HEK293 (cell line): ENCODE measurements around the gene ASXL1.

ENCODE experiments used
- CTCF ChIA-PET: fragments of 350-600 bp; formaldehyde crosslinking; extraction: SDS; loops from one replicate; lab custom pipeline; 2021; ENCODE audit warnings: antibody characterized with exemption; lab: Yijun Ruan, JAX
- POLR2A ChIA-PET: fragments of 300-600 bp; formaldehyde crosslinking; extraction: SDS; loops from one replicate; lab custom pipeline; 2020; ENCODE audit warnings: antibody characterized with exemption, inconsistent platforms; lab: Yijun Ruan, JAX
- H3K27ac ChIP-seq: fragments of 200-500 bp; sonication (Bioruptor generic); 2 replicates; pipeline ENCODE4 v1.5.1; 2014; ENCODE audit warnings: low read depth, low read length, control low read depth, inconsistent platforms; ENCODE audit errors: extremely low read depth
- H3K36me3 ChIP-seq, 2 experiments: fragments of 200-500 bp in 1 of 2; sonication (Bioruptor generic) in 1 of 2; 1 replicate in 1 of 2; 2 replicates in 1 of 2; pipeline ENCODE4 v1.5.1; 2014 to 2017; ENCODE audit warnings: inconsistent platforms in 2 of 2, low read length in 2 of 2; ENCODE audit not compliant: control insufficient read depth in 2 of 2, insufficient read depth in 1 of 2
- H3K4me1 ChIP-seq: fragments of 200-500 bp; sonication (Bioruptor generic); 2 replicates; pipeline ENCODE4 v1.5.1; 2014; ENCODE audit warnings: mild to moderate bottlenecking, low read length, inconsistent platforms; ENCODE audit not compliant: control insufficient read depth, insufficient read depth
- H3K4me3 ChIP-seq: 2 replicates; pipeline ENCODE4 v1.5.1; 2011; ENCODE audit warnings: low read depth, mild to moderate bottlenecking, control low read depth, low read length, moderate library complexity
- H3K9me3 ChIP-seq: fragments of 200-500 bp; sonication (Bioruptor generic); 2 replicates; pipeline ENCODE4 v1.5.1; 2014; ENCODE audit warnings: low read depth, low read length, inconsistent platforms; ENCODE audit not compliant: control insufficient read depth, insufficient read depth
- GLIS2 ChIP-seq: fragments of 450-650 bp; formaldehyde crosslinking; IDR thresholded peaks from 2 replicates; pipeline ENCODE4 v1.5.1; 2016; ENCODE audit warnings: missing biosample characterization, missing genetic modification characterization
- RBAK ChIP-seq: fragments of 450-650 bp; formaldehyde crosslinking; IDR thresholded peaks from 2 replicates; pipeline ENCODE4 v1.5.1; 2016; ENCODE audit warnings: missing biosample characterization, missing genetic modification characterization
- REPIN1 ChIP-seq: fragments of 450-650 bp; formaldehyde crosslinking; IDR thresholded peaks from 2 replicates; pipeline ENCODE4 v1.5.1; 2017; ENCODE audit warnings: missing biosample characterization, missing genetic modification characterization, low read depth
- TRIM28 ChIP-seq: IDR thresholded peaks from 2 replicates; pipeline ENCODE4 v1.6.1; 2011; ENCODE audit warnings: low read length, control low read depth, borderline replicate concordance
- ZBTB17 ChIP-seq: fragments of 450-650 bp; formaldehyde crosslinking; IDR thresholded peaks from 2 replicates; pipeline ENCODE4 v1.5.1; 2016; ENCODE audit warnings: missing biosample characterization, missing genetic modification characterization
- ZFP41 ChIP-seq: fragments of 450-650 bp; formaldehyde crosslinking; IDR thresholded peaks from 2 replicates; pipeline ENCODE4 v1.5.1; 2016; ENCODE audit warnings: missing biosample characterization, missing genetic modification characterization, borderline replicate concordance
- ZNF24 ChIP-seq: fragments of 450-650 bp; formaldehyde crosslinking; IDR thresholded peaks from 2 replicates; pipeline ENCODE4 v1.5.1; 2016; ENCODE audit warnings: missing biosample characterization, missing genetic modification characterization
- ZNF274 ChIP-seq, 2 experiments: fragments of 200-500 bp in 1 of 2; fragments of 450-650 bp in 1 of 2; sonication (Bioruptor generic) in 1 of 2; formaldehyde crosslinking in 1 of 2; IDR thresholded peaks; 2 replicates each; pipeline versions ENCODE4 v1.5.1 to v1.6.1; 2014 to 2016; ENCODE audit warnings: borderline replicate concordance in 1 of 2, inconsistent platforms in 1 of 2, low read length in 1 of 2, missing biosample characterization in 1 of 2, missing genetic modification characterization in 1 of 2
- ZNF292 ChIP-seq: fragments of 450-650 bp; formaldehyde crosslinking; IDR thresholded peaks from 2 replicates; pipeline ENCODE4 v1.5.1; 2016; ENCODE audit warnings: low read depth, missing biosample characterization, missing genetic modification characterization, borderline replicate concordance
- ZNF391 ChIP-seq: fragments of 450-650 bp; formaldehyde crosslinking; IDR thresholded peaks from 2 replicates; pipeline ENCODE4 v1.5.1; 2016; ENCODE audit warnings: low read depth, missing biosample characterization, missing genetic modification characterization, borderline replicate concordance
- ZNF600 ChIP-seq: fragments of 450-650 bp; formaldehyde crosslinking; IDR thresholded peaks from 2 replicates; pipeline ENCODE4 v1.5.1; 2016; ENCODE audit warnings: missing biosample characterization, missing genetic modification characterization
- ZNF654 ChIP-seq: fragments of 450-650 bp; formaldehyde crosslinking; IDR thresholded peaks from 2 replicates; pipeline ENCODE4 v1.5.1; 2016; ENCODE audit warnings: low read depth, missing biosample characterization, missing genetic modification characterization
- ZSCAN16 ChIP-seq: fragments of 450-650 bp; formaldehyde crosslinking; IDR thresholded peaks from 2 replicates; pipeline ENCODE4 v1.5.1; 2016; ENCODE audit warnings: missing biosample characterization, missing genetic modification characterization
- ZSCAN23 ChIP-seq: fragments of 450-650 bp; formaldehyde crosslinking; IDR thresholded peaks from 2 replicates; pipeline ENCODE4 v1.5.1; 2016; ENCODE audit warnings: missing biosample characterization, missing genetic modification characterization
- TF ChIP-seq, protein P1 (sequence below): fragments of 450-650 bp; formaldehyde crosslinking; conservative IDR thresholded peaks from 2 replicates; pipeline ENCODE4 v1.5.1; 2016; ENCODE audit warnings: low read depth, missing biosample characterization, missing genetic modification characterization
- TF ChIP-seq, protein P2 (sequence below): fragments of 450-650 bp; formaldehyde crosslinking; IDR thresholded peaks from 2 replicates; pipeline ENCODE4 v1.5.1; 2017; ENCODE audit warnings: missing biosample characterization, missing genetic modification characterization
- TF ChIP-seq, protein P3 (sequence below): fragments of 450-650 bp; IDR thresholded peaks from 2 replicates; pipeline ENCODE4 v1.5.1; 2018; ENCODE audit warnings: missing biosample characterization, mild to moderate bottlenecking, missing genetic modification characterization
- TF ChIP-seq, protein P4 (sequence below): fragments of 450-650 bp; formaldehyde crosslinking; IDR thresholded peaks from 2 replicates; pipeline ENCODE4 v1.5.1; 2016; ENCODE audit warnings: missing biosample characterization, missing genetic modification characterization
- TF ChIP-seq, protein P5 (sequence below): fragments of 450-650 bp; formaldehyde crosslinking; IDR thresholded peaks from 2 replicates; pipeline ENCODE4 v1.5.1; 2017; ENCODE audit warnings: missing biosample characterization, missing genetic modification characterization
- TF ChIP-seq, protein P6 (sequence below): fragments of 450-650 bp; formaldehyde crosslinking; optimal IDR thresholded peaks from 2 replicates; pipeline ENCODE3; 2016; ENCODE audit warnings: missing biosample characterization, mild to moderate bottlenecking, missing genetic modification characterization
- TF ChIP-seq, protein P7 (sequence below): fragments of 450-650 bp; formaldehyde crosslinking; IDR thresholded peaks from 2 replicates; pipeline ENCODE4 v1.5.1; 2016; ENCODE audit warnings: missing biosample characterization, missing genetic modification characterization
- TF ChIP-seq, protein P8 (sequence below): fragments of 450-650 bp; formaldehyde crosslinking; IDR thresholded peaks from 2 replicates; pipeline ENCODE4 v1.5.1; 2016; ENCODE audit warnings: missing biosample characterization, missing genetic modification characterization

The ASXL1 gene

DNA sequence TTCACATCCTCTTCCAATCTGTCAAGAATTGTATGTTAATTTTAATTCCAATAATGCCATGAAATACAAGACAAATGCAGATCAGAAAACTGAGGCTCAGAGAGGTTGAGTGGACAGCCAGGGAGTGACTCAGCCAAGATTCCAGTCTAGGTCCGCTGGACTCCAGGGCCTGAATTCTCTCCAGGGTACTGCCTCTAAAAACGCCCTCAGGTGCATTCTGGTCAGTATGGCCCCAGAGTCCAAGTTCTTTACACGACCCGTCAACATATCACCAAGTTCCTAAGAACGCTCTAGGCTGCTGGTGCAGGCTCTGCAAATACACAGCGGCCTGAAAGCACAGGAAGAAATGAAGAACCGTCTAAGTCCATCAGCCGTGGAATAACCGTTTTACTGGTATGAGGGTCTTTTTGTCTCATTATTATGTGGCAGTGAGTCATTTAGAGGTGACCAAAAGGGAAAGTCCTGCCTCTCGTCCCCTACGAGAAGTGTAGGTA lies 709 bp upstream of the ASXL1 start:
- peaks cover 14% of the 10 kb centered on the region for H3K4me1 ChIP-seq
- ChIA-PET POLR2A (interaction anchor here (0.7 to 2.9 kb wide), 8 partner anchors 10 to 191 kb away, joined by 3 to 11 read pairs (median 3); no protein-coding TSS in a partner anchor), CTCF (interaction anchor here (0.5 kb wide), 1 partner anchor 72 kb away, joined by 3 read pairs; no protein-coding TSS in a partner anchor)
- peak overlapping the region; percentile 14; the same call in 1 of the 2 replicates for H3K27ac ChIP-seq
- H3K4me3 ChIP-seq: peak overlapping the region; percentile 97
- no peaks in the 10 kb centered on the region for H3K9me3 ChIP-seq
- H3K36me3 ChIP-seq: no peaks in the 10 kb centered on the region
- TF ChIP-seq, protein P1, sequence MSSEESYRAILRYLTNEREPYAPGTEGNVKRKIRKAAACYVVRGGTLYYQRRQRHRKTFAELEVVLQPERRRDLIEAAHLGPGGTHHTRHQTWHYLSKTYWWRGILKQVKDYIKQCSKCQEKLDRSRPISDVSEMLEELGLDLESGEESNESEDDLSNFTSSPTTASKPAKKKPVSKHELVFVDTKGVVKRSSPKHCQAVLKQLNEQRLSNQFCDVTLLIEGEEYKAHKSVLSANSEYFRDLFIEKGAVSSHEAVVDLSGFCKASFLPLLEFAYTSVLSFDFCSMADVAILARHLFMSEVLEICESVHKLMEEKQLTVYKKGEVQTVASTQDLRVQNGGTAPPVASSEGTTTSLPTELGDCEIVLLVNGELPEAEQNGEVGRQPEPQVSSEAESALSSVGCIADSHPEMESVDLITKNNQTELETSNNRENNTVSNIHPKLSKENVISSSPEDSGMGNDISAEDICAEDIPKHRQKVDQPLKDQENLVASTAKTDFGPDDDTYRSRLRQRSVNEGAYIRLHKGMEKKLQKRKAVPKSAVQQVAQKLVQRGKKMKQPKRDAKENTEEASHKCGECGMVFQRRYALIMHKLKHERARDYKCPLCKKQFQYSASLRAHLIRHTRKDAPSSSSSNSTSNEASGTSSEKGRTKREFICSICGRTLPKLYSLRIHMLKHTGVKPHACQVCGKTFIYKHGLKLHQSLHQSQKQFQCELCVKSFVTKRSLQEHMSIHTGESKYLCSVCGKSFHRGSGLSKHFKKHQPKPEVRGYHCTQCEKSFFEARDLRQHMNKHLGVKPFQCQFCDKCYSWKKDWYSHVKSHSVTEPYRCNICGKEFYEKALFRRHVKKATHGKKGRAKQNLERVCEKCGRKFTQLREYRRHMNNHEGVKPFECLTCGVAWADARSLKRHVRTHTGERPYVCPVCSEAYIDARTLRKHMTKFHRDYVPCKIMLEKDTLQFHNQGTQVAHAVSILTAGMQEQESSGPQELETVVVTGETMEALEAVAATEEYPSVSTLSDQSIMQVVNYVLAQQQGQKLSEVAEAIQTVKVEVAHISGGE (tag by site-specific recombination): no peak
- TF ChIP-seq ZNF24: peak; percentile 47; the same call in 1 of the 2 replicates
- TF ChIP-seq, protein P2, sequence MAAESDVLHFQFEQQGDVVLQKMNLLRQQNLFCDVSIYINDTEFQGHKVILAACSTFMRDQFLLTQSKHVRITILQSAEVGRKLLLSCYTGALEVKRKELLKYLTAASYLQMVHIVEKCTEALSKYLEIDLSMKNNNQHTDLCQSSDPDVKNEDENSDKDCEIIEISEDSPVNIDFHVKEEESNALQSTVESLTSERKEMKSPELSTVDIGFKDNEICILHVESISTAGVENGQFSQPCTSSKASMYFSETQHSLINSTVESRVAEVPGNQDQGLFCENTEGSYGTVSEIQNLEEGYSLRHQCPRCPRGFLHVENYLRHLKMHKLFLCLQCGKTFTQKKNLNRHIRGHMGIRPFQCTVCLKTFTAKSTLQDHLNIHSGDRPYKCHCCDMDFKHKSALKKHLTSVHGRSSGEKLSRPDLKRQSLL (tag by site-specific recombination): 0 out of 2 replicates have a peak, but pooled peaks have one; percentile 10
- 0 out of 2 replicates have a peak, but pooled peaks have one; percentile 28 for TF ChIP-seq REPIN1 (tag by site-specific recombination)
- peak; percentile 34; the same call in 1 of the 2 replicates for TF ChIP-seq TRIM28
- TF ChIP-seq, protein P3, sequence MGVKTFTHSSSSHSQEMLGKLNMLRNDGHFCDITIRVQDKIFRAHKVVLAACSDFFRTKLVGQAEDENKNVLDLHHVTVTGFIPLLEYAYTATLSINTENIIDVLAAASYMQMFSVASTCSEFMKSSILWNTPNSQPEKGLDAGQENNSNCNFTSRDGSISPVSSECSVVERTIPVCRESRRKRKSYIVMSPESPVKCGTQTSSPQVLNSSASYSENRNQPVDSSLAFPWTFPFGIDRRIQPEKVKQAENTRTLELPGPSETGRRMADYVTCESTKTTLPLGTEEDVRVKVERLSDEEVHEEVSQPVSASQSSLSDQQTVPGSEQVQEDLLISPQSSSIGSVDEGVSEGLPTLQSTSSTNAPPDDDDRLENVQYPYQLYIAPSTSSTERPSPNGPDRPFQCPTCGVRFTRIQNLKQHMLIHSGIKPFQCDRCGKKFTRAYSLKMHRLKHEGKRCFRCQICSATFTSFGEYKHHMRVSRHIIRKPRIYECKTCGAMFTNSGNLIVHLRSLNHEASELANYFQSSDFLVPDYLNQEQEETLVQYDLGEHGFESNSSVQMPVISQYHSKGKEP (tag by site-specific recombination): no peak
- TF ChIP-seq ZNF391: peak; percentile 12; the same call in 1 of the 2 replicates
- TF ChIP-seq, protein P4, sequence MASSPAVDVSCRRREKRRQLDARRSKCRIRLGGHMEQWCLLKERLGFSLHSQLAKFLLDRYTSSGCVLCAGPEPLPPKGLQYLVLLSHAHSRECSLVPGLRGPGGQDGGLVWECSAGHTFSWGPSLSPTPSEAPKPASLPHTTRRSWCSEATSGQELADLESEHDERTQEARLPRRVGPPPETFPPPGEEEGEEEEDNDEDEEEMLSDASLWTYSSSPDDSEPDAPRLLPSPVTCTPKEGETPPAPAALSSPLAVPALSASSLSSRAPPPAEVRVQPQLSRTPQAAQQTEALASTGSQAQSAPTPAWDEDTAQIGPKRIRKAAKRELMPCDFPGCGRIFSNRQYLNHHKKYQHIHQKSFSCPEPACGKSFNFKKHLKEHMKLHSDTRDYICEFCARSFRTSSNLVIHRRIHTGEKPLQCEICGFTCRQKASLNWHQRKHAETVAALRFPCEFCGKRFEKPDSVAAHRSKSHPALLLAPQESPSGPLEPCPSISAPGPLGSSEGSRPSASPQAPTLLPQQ (tag by site-specific recombination): 0 out of 2 replicates have a peak, but pooled peaks have one; percentile 18
- no peak for TF ChIP-seq ZSCAN23 (tag by site-specific recombination)
- TF ChIP-seq, protein P5, sequence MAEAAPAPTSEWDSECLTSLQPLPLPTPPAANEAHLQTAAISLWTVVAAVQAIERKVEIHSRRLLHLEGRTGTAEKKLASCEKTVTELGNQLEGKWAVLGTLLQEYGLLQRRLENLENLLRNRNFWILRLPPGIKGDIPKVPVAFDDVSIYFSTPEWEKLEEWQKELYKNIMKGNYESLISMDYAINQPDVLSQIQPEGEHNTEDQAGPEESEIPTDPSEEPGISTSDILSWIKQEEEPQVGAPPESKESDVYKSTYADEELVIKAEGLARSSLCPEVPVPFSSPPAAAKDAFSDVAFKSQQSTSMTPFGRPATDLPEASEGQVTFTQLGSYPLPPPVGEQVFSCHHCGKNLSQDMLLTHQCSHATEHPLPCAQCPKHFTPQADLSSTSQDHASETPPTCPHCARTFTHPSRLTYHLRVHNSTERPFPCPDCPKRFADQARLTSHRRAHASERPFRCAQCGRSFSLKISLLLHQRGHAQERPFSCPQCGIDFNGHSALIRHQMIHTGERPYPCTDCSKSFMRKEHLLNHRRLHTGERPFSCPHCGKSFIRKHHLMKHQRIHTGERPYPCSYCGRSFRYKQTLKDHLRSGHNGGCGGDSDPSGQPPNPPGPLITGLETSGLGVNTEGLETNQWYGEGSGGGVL (tag by site-specific recombination): no peak
- no peak for TF ChIP-seq ZNF654 (tag by site-specific recombination)
- 0 out of 2 replicates have a peak, but pooled peaks have one; percentile 56 for TF ChIP-seq ZSCAN16 (tag by site-specific recombination)
- TF ChIP-seq, protein P6, sequence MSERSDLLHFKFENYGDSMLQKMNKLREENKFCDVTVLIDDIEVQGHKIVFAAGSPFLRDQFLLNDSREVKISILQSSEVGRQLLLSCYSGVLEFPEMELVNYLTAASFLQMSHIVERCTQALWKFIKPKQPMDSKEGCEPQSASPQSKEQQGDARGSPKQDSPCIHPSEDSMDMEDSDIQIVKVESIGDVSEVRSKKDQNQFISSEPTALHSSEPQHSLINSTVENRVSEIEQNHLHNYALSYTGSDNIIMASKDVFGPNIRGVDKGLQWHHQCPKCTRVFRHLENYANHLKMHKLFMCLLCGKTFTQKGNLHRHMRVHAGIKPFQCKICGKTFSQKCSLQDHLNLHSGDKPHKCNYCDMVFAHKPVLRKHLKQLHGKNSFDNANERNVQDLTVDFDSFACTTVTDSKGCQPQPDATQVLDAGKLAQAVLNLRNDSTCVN: no peak
- TF ChIP-seq GLIS2 (tag by site-specific recombination): no peak
- TF ChIP-seq ZNF600: peak; percentile 81
- TF ChIP-seq ZNF274 (IDR thresholded peaks at IDR 0.05; ENCODE audit: low read length): no peak
- no peak for TF ChIP-seq ZNF274 (tag by site-specific recombination; IDR thresholded peaks at IDR 0.05; ENCODE audit: borderline replicate concordance)
- TF ChIP-seq, protein P7, sequence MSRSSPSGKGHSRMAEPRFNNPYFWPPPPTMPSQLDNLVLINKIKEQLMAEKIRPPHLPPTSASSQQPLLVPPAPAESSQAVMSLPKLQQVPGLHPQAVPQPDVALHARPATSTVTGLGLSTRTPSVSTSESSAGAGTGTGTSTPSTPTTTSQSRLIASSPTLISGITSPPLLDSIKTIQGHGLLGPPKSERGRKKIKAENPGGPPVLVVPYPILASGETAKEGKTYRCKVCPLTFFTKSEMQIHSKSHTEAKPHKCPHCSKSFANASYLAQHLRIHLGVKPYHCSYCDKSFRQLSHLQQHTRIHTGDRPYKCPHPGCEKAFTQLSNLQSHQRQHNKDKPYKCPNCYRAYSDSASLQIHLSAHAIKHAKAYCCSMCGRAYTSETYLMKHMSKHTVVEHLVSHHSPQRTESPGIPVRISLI (tag by site-specific recombination): no peak
- no peak for TF ChIP-seq ZNF292 (tag by site-specific recombination)
- no peak for TF ChIP-seq ZBTB17 (tag by site-specific recombination)
- TF ChIP-seq, protein P8, sequence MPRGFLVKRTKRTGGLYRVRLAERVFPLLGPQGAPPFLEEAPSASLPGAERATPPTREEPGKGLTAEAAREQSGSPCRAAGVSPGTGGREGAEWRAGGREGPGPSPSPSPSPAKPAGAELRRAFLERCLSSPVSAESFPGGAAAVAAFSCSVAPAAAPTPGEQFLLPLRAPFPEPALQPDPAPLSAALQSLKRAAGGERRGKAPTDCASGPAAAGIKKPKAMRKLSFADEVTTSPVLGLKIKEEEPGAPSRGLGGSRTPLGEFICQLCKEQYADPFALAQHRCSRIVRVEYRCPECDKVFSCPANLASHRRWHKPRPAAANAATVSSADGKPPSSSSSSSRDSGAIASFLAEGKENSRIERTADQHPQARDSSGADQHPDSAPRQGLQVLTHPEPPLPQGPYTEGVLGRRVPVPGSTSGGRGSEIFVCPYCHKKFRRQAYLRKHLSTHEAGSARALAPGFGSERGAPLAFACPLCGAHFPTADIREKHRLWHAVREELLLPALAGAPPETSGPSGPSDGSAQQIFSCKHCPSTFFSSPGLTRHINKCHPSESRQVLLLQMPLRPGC (tag by site-specific recombination): no peak
- TF ChIP-seq RBAK (tag by site-specific recombination): no peak
- TF ChIP-seq ZFP41 (tag by site-specific recombination): no peak
